ENCODE results near the gene MAP4. TPM values are rescaled to one million over a fixed set of nuclear protein-coding genes. Genes with fewer than 3 reads are reported as not detected.
"Not testable (repeated sequence)": the region's sequence is repeated elsewhere in the genome, so short reads cannot be mapped to it uniquely, and the experiment has no call there.

The MAP4 gene
- total RNA-seq, 4 donors from 2014 or later = 214 to 351 (median 231) TPM

DNA sequence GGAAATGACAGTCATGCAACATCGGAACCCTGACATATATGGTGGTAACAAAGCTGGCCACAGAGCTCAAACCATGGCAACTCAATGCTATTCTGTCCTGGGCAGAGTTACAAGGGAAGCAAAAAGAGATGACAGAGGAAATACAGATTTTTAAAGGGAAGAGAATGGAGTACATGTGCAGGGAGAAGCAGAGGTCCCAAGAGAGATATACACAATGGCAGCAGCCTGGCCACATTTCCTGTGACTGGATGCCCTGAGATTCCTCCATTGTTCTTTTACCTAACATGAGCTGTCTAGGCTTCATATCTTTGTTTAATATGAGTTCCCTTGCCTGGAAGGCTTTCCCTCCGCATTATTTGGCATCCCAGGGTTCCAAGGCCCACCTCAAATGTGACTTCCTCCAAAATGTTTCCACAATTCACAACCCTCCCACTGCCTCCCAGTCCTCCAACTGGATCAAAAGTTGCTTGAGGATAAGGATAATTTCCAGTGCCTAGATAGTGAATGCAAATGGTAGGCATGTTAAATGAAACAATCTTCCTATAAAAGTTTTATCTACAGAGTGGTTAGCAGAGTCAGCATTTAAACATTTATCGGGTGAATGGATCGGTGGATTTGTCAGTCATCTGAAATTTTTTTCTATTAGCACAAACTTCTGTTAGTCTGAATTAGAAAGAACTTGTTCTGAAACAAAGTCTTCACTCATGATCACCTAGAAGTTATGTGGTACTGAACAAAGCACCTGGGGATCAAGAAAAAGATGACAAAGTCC lies 127.0 kb downstream of the MAP4 start:
- 82 to 92% methylated on average over 4 of the region's 4 CpGs for WGBS, 2 donors (ENCODE audit: low coverage in 1 of 2)
- H3K9me3 ChIP-seq = no peaks in the 10 kb centered on the region
- no peaks in the 10 kb centered on the region for H3K27me3 ChIP-seq
- H3K27ac ChIP-seq = peak overlapping the region in 1 of 4 donors; percentile 12
- peaks cover 4 to 41% (median 18%) of the 10 kb centered on the region in 3 donors for H3K4me1 ChIP-seq
- H3K36me3 ChIP-seq = peaks cover 0 to 51% of the 10 kb centered on the region in 2 donors
- ATAC-seq = no peak
- no peak overlapping the region for H3K4me3 ChIP-seq
- TF ChIP-seq POLR2A (IDR thresholded peaks at IDR 0.05) (no peak), EP300 (IDR thresholded peaks at IDR 0.05) (no peak), POLR2AphosphoS5 (IDR thresholded peaks at IDR 0.05) (no peak)
- TF ChIP-seq, protein P1, sequence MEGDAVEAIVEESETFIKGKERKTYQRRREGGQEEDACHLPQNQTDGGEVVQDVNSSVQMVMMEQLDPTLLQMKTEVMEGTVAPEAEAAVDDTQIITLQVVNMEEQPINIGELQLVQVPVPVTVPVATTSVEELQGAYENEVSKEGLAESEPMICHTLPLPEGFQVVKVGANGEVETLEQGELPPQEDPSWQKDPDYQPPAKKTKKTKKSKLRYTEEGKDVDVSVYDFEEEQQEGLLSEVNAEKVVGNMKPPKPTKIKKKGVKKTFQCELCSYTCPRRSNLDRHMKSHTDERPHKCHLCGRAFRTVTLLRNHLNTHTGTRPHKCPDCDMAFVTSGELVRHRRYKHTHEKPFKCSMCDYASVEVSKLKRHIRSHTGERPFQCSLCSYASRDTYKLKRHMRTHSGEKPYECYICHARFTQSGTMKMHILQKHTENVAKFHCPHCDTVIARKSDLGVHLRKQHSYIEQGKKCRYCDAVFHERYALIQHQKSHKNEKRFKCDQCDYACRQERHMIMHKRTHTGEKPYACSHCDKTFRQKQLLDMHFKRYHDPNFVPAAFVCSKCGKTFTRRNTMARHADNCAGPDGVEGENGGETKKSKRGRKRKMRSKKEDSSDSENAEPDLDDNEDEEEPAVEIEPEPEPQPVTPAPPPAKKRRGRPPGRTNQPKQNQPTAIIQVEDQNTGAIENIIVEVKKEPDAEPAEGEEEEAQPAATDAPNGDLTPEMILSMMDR (IDR thresholded peaks at IDR 0.05) = no peak

DNA sequence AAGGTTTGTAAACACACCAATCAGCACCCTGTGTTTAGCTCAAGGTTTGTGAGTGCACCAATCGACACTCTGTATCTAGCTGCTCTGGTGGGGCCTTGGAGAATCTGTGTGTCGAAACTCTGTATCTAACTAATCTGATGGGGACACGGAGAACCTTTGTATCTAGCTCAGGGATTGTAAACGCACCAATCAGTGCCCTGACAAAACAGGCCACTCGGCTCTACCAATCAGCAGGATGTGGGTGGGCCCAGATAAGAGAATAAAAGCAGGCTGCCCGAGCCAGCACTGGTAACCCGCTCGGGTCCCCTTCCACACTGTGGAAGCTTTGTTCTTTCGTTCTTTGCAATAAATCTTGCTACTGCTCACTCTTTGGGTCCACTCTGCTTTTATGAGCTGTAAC lies 128.2 kb downstream of the MAP4 start:
- not testable (repeated sequence) for H3K27me3 ChIP-seq, H3K9me3 ChIP-seq, H3K27ac ChIP-seq, H3K4me3 ChIP-seq, ATAC-seq
- peaks cover 0 to 46% of the 10 kb centered on the region in 2 donors for H3K36me3 ChIP-seq
- peaks cover 4 to 41% (median 18%) of the 10 kb centered on the region in 3 donors for H3K4me1 ChIP-seq
- WGBS, 2 donors (ENCODE audit: low coverage in 1 of 2) = 100% methylated on average over 4 of the region's 9 CpGs; no CpG with 5 or more reads in 1 of the 2 donors

DNA sequence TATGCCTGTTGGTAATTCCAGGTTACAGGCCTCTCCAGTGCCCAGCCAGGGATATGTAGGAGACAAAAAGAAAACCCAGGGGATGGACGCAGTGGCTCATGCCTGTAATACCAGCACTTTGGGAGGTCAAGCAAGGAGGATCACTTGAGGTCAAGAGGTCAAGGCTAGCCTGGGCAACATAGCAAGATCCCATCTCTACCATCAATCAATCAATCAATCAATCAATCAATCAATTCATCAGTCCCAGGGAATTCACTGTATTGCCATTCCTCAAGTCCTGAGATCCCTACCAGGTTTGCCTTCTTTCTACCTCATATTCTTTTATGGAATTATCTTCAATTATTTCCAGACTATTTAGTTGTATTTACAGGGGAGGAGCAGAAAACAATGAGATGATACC lies 131.0 kb downstream of the MAP4 start:
- Histone ChIP-seq H3K4me3 (no peak overlapping the region), H3K27ac (no peak overlapping the region), H3K4me1 (peaks cover 0 to 19% (median 3%) of the 10 kb centered on the region in 3 donors), H3K27me3 (no peaks in the 10 kb centered on the region), H3K9me3 (no peaks in the 10 kb centered on the region), H3K36me3 (peaks cover 0 to 41% of the 10 kb centered on the region in 2 donors)
- TF ChIP-seq POLR2A (IDR thresholded peaks at IDR 0.05) (no peak), EP300 (IDR thresholded peaks at IDR 0.05) (no peak), POLR2AphosphoS5 (IDR thresholded peaks at IDR 0.05) (no peak)
- TF ChIP-seq, protein P1 (IDR thresholded peaks at IDR 0.05) = no peak
- WGBS, 2 donors (ENCODE audit: low coverage in 1 of 2) = 83 to 100% methylated on average over 1 of the region's 1 CpG
- ATAC-seq = no peak

DNA sequence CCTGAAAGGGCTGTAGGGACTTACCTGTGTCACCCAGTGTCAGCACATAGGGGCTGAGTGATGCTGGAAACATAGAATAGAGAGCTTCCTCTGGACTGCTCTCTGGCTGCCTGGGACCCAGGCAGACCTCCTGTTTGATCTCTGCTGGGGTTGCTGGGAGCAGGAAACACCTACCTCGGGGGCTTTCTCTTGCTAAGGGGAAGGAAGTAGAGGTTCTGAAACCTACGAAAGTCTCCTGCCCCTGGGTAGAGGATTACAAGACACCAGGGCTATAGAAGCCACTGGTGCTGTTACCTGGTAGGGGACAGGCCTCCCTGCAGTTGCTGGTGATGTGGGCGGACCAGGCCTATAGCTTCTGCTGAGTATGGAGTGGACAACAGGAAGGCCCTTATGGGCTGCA lies 131.6 kb downstream of the MAP4 start:
- 72 to 100% methylated on average over 1 to 2 of the region's 3 CpGs for WGBS, 2 donors (ENCODE audit: low coverage in 1 of 2)
- Histone ChIP-seq H3K9me3 (no peaks in the 10 kb centered on the region), H3K36me3 (peaks cover 0 to 41% of the 10 kb centered on the region in 2 donors), H3K27me3 (no peaks in the 10 kb centered on the region), H3K4me1 (peaks cover 0 to 15% (median 0%) of the 10 kb centered on the region in 3 donors), H3K27ac (no peak overlapping the region), H3K4me3 (no peak overlapping the region)
- no peak for ATAC-seq
- TF ChIP-seq EP300 (IDR thresholded peaks at IDR 0.05) = no peak
- TF ChIP-seq, protein P1 (IDR thresholded peaks at IDR 0.05) = no peak
- TF ChIP-seq POLR2A (IDR thresholded peaks at IDR 0.05) = no peak
- TF ChIP-seq POLR2AphosphoS5 (IDR thresholded peaks at IDR 0.05) = no peak

DNA sequence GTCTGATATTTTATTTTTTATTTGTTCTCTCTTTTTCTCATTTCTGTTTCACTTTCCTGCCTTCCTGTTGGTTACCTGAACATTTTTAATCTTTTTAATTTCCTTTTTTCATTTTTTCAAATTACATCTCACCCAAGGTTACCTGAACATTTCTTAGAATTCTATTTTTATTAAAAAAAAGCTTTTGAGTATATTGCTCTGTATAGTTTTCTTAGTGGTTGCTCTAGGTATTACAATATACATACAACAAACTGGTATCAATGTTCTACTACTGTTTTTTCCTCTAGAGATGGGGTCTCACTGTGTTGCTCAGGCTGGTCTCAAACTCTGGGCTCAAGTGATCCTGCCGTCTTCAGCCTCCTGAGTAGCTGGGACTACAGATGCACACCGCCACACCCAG lies 133.9 kb downstream of the MAP4 start:
- no peak for ATAC-seq
- Histone ChIP-seq H3K36me3 (peaks cover 0 to 27% of the 10 kb centered on the region in 2 donors), H3K27ac (no peak overlapping the region), H3K4me1 (peaks cover 0 to 10% (median 0%) of the 10 kb centered on the region in 3 donors), H3K9me3 (no peaks in the 10 kb centered on the region), H3K4me3 (no peak overlapping the region), H3K27me3 (no peaks in the 10 kb centered on the region)
- TF ChIP-seq EP300 (IDR thresholded peaks at IDR 0.05) = no peak
- TF ChIP-seq, protein P1 (IDR thresholded peaks at IDR 0.05) = no peak
- TF ChIP-seq POLR2A (IDR thresholded peaks at IDR 0.05) = no peak
- no peak for TF ChIP-seq POLR2AphosphoS5 (IDR thresholded peaks at IDR 0.05)
- WGBS, 2 donors (ENCODE audit: low coverage in 1 of 2) = 80 to 92% methylated on average over 2 of the region's 2 CpGs

Data from gastroesophageal sphincter (tissue), 4 donors.